HepG2 (cell line): ENCODE measurements around the gene STAT4. TPM values are rescaled to one million over a fixed set of nuclear protein-coding genes. Genes with fewer than 3 reads are reported as not detected.

ENCODE experiments used
- ATAC-seq: fragments of 200-7000 bp; cut with Tn5 transposase; 3 replicates; pipeline ENCODE4 v1.9.1; 2020; ENCODE audit warnings: mild to moderate bottlenecking, moderate library complexity
- BruUV-seq: library from RNA; stranded (reverse); fragments of 400-500 nt; replicated peaks from 2 replicates; lab custom pipeline; 2021; lab: Mats Ljungman, UMichigan
- CTCF ChIA-PET: fragments of 300-600 bp; formaldehyde crosslinking; extraction: SDS; loops from one replicate; lab custom pipeline; 2021; ENCODE audit warnings: low total read pairs, inconsistent platforms, low intra/inter-chr PET ratio; lab: Yijun Ruan, JAX
- POLR2A ChIA-PET: fragments of 350-600 bp; sonication (Branson Sonifier 250); formaldehyde crosslinking; loops from one replicate; lab custom pipeline; 2020; ENCODE audit warnings: antibody characterized with exemption, inconsistent platforms; lab: Yijun Ruan, JAX
- DNase-seq: peaks from one replicate; pipeline ENCODE4 v3.0.0-alpha.2; 2015; ENCODE audit warnings: low spot score
- FAIRE-seq: peaks from 3 replicates; lab custom pipeline; 2011; peaks lifted over from hg19 to GRCh38; lab: Jason Lieb, UNC
- H2AFZ ChIP-seq: one replicate; pipeline ENCODE4 v1.6.1; 2011; ENCODE audit warnings: low read length, inconsistent platforms
- H3K27ac ChIP-seq: fragments of 300-600 bp; 3 replicates; pipeline ENCODE4 v1.8.0; 2011; ENCODE audit warnings: mixed run types, mild to moderate bottlenecking, mixed read lengths, low read length, inconsistent platforms; ENCODE audit not compliant: insufficient read depth; ENCODE audit errors: extremely low read length
- H3K27me3 ChIP-seq, 2 experiments: fragments of 200-600 bp in 1 of 2; 2 replicates in 1 of 2; 3 replicates in 1 of 2; pipeline versions ENCODE4 v1.6.0 to v1.8.0; 2011; ENCODE audit warnings: low read length in 2 of 2, mild to moderate bottlenecking in 2 of 2, moderate library complexity in 2 of 2, inconsistent platforms in 1 of 2; ENCODE audit not compliant: insufficient read depth in 2 of 2, control insufficient read depth in 1 of 2
- H3K36me3 ChIP-seq, 2 experiments: fragments of 200-600 bp in 1 of 2; replicated peaks in 1 of 2; 2 replicates in 1 of 2; 3 replicates in 1 of 2; pipeline versions ENCODE4 v1.5.1 to v1.8.0; 2011; ENCODE audit warnings: low read length in 2 of 2, inconsistent platforms in 1 of 2; ENCODE audit not compliant: insufficient read depth in 2 of 2, control insufficient read depth in 1 of 2
- H3K4me1 ChIP-seq: 2 replicates; pipeline ENCODE4 v1.5.1; 2012; ENCODE audit warnings: low read length, inconsistent platforms; ENCODE audit not compliant: insufficient read depth
- H3K4me2 ChIP-seq: 2 replicates; pipeline ENCODE4 v1.6.0; 2011; ENCODE audit warnings: low read depth, low read length, inconsistent platforms
- H3K4me3 ChIP-seq, 3 experiments: fragments of 200-600 bp in 1 of 3; sonication (generic), shearing (Covaris generic) in 1 of 3; replicated peaks in 1 of 3; 2 replicates each; pipeline ENCODE4 v1.5.1; 2011 to 2016; ENCODE audit warnings: low read length in 3 of 3, inconsistent platforms in 2 of 3, low read depth in 2 of 3, mild to moderate bottlenecking in 2 of 3, control low read depth in 1 of 3, mixed read lengths in 1 of 3; ENCODE audit not compliant: insufficient read depth in 1 of 3
- H3K79me2 ChIP-seq: one replicate; pipeline ENCODE4 v1.6.1; 2011; ENCODE audit warnings: low read length, inconsistent platforms; ENCODE audit not compliant: insufficient read depth
- H3K9ac ChIP-seq: 2 replicates; pipeline ENCODE4 v1.6.0; 2011; ENCODE audit warnings: mild to moderate bottlenecking, low read depth, low read length, inconsistent platforms; ENCODE audit not compliant: insufficient read depth
- H3K9me3 ChIP-seq: 2 replicates; pipeline ENCODE4 v1.5.1; 2012; ENCODE audit warnings: mild to moderate bottlenecking, low read length
- H4K20me1 ChIP-seq: 2 replicates; pipeline ENCODE4 v1.6.0; 2011; ENCODE audit warnings: inconsistent platforms, mild to moderate bottlenecking, low read length, moderate library complexity; ENCODE audit not compliant: insufficient read depth
- CREB1 ChIP-seq, 2 experiments: fragments of 450-650 bp in 1 of 2; IDR thresholded peaks; 2 replicates each; pipeline ENCODE4 v1.6.1; 2016 to 2017; ENCODE audit warnings: control low read depth in 1 of 2, mild to moderate bottlenecking in 1 of 2, missing compliant biosample characterization in 1 of 2, missing genetic modification characterization in 1 of 2
- JUN ChIP-seq: sonication (generic); formaldehyde crosslinking; IDR thresholded peaks from 2 replicates; pipeline ENCODE4 v1.4.0; 2020; ENCODE audit warnings: mild to moderate bottlenecking, missing genetic modification reagents
- KDM5B ChIP-seq: sonication (generic); formaldehyde crosslinking; IDR thresholded peaks from 2 replicates; pipeline ENCODE4 v1.4.0; 2020; ENCODE audit warnings: missing genetic modification reagents, mild to moderate bottlenecking, borderline replicate concordance
- KLF12 ChIP-seq: sonication (generic); formaldehyde crosslinking; IDR thresholded peaks from 2 replicates; pipeline ENCODE4 v1.4.0; 2020; ENCODE audit warnings: missing genetic modification reagents, borderline replicate concordance
- LCORL ChIP-seq, 2 experiments: fragments of 450-650 bp in 1 of 2; sonication (generic) in 1 of 2; formaldehyde crosslinking in 1 of 2; IDR thresholded peaks; 2 replicates each; pipeline versions ENCODE4 v1.5.0 to v1.6.1; 2017 to 2020; ENCODE audit warnings: antibody characterized with exemption in 1 of 2, missing genetic modification reagents in 1 of 2
- SSRP1 ChIP-seq: IDR thresholded peaks from 2 replicates; pipeline ENCODE4 v1.6.1; 2016; ENCODE audit warnings: control low read depth
- ZNF20 ChIP-seq: sonication (generic); formaldehyde crosslinking; IDR thresholded peaks from 2 replicates; pipeline ENCODE4 v1.4.0; 2020; ENCODE audit warnings: mild to moderate bottlenecking, moderate library complexity, missing genetic modification reagents
- ZNF234 ChIP-seq: sonication (generic); formaldehyde crosslinking; conservative IDR thresholded peaks from 2 replicates; pipeline ENCODE4 v1.5.1; 2020; ENCODE audit warnings: mild to moderate bottlenecking, missing genetic modification reagents
- ZNF24 ChIP-seq: fragments of 450-650 bp; IDR thresholded peaks from 2 replicates; pipeline ENCODE4 v1.6.1; 2017; ENCODE audit warnings: antibody characterized with exemption, mild to moderate bottlenecking
- ZNF530 ChIP-seq: sonication (generic); formaldehyde crosslinking; IDR thresholded peaks from 2 replicates; pipeline ENCODE4 v1.5.0; 2020; ENCODE audit warnings: low read depth, mild to moderate bottlenecking, missing genetic modification reagents
- WGBS: methylation state at CpG from one replicate; pipeline ENCODE4 v1.1.6; 2017; ENCODE audit warnings: low lambda C conversion rate; 5-methylcytosine and 5-hydroxymethylcytosine counted together
- in situ Hi-C: cut with HindIII; loops from 2 replicates; pipeline ENCODE4 v1.10.0; 2017; ENCODE audit warnings: low pct_unique_long_range_greater_than_20kb; ENCODE audit not compliant: extremely low pct_ligation_motif_present
- intact Hi-C: fragments of 100-400 bp; cut with micrococcal nuclease; formaldehyde crosslinking; loops from one replicate; pipeline ENCODE4 v1.10.0; 2022; ENCODE audit not compliant: unreplicated experiment
- polyA plus RNA-seq, 8 experiments: library from polyadenylated mRNA; depleted of rRNA in 3 of 8; stranded (reverse) in 7 of 8; unstranded in 1 of 8; fragments of >200 nt; fragmentation: Illumina TruSeq in 4 of 8; extraction: Trizol in 4 of 8; gene quantifications; 2 replicates each; pipeline versions ENCODE4 v1.2.1 to v1.2.3, GENCODE V29; 2011 to 2016; ENCODE audit warnings: low read depth in 4 of 8, missing spikeins in 1 of 8, mixed read lengths in 1 of 8; ENCODE audit not compliant: insufficient read depth in 1 of 8
- total RNA-seq, 5 experiments: library from RNA; depleted of rRNA; stranded (reverse); fragments of >200 nt; fragmentation: Illumina TruSeq; extraction: Trizol; gene quantifications; 2 replicates each; pipeline ENCODE4 v1.2.3, GENCODE V29; 2016; ENCODE audit warnings: low read depth in 1 of 5
- TF ChIP-seq, protein P1 (sequence below): sonication (generic); formaldehyde crosslinking; IDR thresholded peaks from 2 replicates; pipeline ENCODE4 v1.8.1; 2023; ENCODE audit warnings: mild to moderate bottlenecking, inconsistent platforms, moderate library complexity, missing genetic modification reagents, borderline replicate concordance

Gene STAT4
- total and polyA plus RNA-seq, 2 of the 13 experiments (the other 11 are each of a cell fraction or from before 2014, with no cell fraction given) = 0.37 TPM; not detected in 1

DNA sequence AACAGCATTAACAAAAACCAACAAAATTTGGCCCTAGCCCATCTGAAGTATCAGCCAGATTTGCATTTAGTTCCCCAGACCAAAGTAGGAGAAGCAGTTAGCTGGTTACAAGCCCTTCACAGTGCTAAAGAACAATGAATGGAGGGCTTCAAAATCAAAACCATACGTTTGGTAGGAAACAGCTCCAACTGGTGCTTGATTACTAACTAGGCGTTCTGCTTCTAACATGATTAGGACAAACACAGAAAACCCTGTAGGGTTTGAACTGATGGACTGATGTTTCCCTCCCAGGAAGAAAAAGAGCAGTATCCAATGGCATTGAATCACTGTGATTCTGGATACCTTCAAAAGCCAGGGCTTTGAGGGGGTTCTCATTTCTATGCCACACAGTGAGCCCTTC, 20.5 kb upstream of the STAT4 start:
- H3K79me2 ChIP-seq = no peaks in the 10 kb centered on the region
- ChIA-PET CTCF (no interaction called here), POLR2A (no interaction called here)
- H3K4me1 ChIP-seq = peaks cover 4% of the 10 kb centered on the region
- no peak overlapping the region for H3K4me2 ChIP-seq
- in situ Hi-C loops = no loop called here
- no peaks in the 10 kb centered on the region for H4K20me1 ChIP-seq
- no peak overlapping the region for H3K9ac ChIP-seq
- H3K9me3 ChIP-seq = no peaks in the 10 kb centered on the region
- no peak overlapping the region for H3K27ac ChIP-seq
- H3K27me3 ChIP-seq = no peaks in the 10 kb centered on the region
- H3K4me3 ChIP-seq = no peak overlapping the region
- TF ChIP-seq JUN = no peak
- TF ChIP-seq KDM5B (CRISPR knock-in tag) = no peak
- no peak for TF ChIP-seq SSRP1
- no peak for TF ChIP-seq ZNF24
- TF ChIP-seq LCORL (IDR thresholded peaks at IDR 0.05) = no peak
- no peak for TF ChIP-seq LCORL (CRISPR knock-in tag; IDR thresholded peaks at IDR 0.05)
- TF ChIP-seq, protein P1, sequence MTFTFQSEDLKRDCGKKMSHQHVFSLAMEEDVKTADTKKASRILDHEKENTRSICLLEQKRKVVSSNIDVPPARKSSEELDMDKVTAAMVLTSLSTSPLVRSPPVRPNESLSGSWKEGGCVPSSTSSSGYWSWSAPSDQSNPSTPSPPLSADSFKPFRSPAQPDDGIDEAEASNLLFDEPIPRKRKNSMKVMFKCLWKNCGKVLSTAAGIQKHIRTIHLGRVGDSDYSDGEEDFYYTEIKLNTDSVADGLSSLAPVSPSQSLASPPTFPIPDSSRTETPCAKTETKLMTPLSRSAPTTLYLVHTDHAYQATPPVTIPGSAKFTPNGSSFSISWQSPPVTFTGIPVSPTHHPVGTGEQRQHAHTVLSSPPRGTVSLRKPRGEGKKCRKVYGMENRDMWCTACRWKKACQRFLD = no peak
- no peak for TF ChIP-seq ZNF20 (CRISPR knock-in tag)
- TF ChIP-seq ZNF234 (CRISPR knock-in tag) = no peak
- TF ChIP-seq KLF12 = no peak
- no TSS peak for BruUV-seq
- intact Hi-C loops = no loop called here
- ATAC-seq (no peak), DNase-seq (no peak), FAIRE-seq (peak; percentile 8)
- H3K36me3 ChIP-seq = no peaks in the 10 kb centered on the region
- H2AFZ ChIP-seq = no peak overlapping the region
- WGBS = 8% methylated on average over 2 of the region's 2 CpGs

DNA sequence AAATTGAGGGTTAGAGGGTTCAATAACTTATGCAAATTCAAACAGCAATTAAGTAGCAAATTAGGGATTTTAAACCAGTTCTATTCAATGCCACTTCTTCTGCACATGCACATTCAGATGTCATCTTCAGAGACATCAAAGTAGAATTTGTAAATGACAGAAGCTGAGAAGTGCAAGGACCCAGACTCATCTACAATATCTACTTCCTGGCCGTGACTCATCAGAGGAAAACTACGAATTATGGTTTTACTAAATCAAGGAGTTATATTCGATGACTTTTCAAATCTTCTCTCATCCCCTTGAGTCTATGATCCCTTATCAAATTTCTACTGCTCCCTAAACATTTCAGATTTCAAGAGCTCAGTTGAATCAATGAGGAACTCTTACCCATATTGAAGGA, 20.0 kb upstream of the STAT4 start:
- FAIRE-seq (no peak), DNase-seq (no peak), ATAC-seq (no peak)
- H4K20me1 ChIP-seq = no peaks in the 10 kb centered on the region
- in situ Hi-C loops = no loop called here
- POLR2A ChIA-PET = no interaction called here
- 36% methylated on average over 3 of the region's 3 CpGs for WGBS
- H3K4me2 ChIP-seq = no peak overlapping the region
- no TSS peak for BruUV-seq
- CTCF ChIA-PET = no interaction called here
- H3K27ac ChIP-seq = no peak overlapping the region
- TF ChIP-seq ZNF530 (CRISPR knock-in tag) (no peak), CREB1 (IDR thresholded peaks at IDR 0.05) (peak; percentile 43), CREB1 (CRISPR knock-in tag; IDR thresholded peaks at IDR 0.05) (no peak)
- H3K79me2 ChIP-seq = no peaks in the 10 kb centered on the region
- H3K9me3 ChIP-seq = no peaks in the 10 kb centered on the region
- H3K4me3 ChIP-seq = no peak overlapping the region
- no peak overlapping the region for H2AFZ ChIP-seq
- H3K4me1 ChIP-seq = peaks cover 9% of the 10 kb centered on the region
- no peaks in the 10 kb centered on the region for H3K27me3 ChIP-seq
- H3K36me3 ChIP-seq = no peaks in the 10 kb centered on the region
- intact Hi-C loops = no loop called here
- H3K9ac ChIP-seq = no peak overlapping the region
